ENCODE results near the gene ARFGAP1.

ARFGAP1 gene

DNA sequence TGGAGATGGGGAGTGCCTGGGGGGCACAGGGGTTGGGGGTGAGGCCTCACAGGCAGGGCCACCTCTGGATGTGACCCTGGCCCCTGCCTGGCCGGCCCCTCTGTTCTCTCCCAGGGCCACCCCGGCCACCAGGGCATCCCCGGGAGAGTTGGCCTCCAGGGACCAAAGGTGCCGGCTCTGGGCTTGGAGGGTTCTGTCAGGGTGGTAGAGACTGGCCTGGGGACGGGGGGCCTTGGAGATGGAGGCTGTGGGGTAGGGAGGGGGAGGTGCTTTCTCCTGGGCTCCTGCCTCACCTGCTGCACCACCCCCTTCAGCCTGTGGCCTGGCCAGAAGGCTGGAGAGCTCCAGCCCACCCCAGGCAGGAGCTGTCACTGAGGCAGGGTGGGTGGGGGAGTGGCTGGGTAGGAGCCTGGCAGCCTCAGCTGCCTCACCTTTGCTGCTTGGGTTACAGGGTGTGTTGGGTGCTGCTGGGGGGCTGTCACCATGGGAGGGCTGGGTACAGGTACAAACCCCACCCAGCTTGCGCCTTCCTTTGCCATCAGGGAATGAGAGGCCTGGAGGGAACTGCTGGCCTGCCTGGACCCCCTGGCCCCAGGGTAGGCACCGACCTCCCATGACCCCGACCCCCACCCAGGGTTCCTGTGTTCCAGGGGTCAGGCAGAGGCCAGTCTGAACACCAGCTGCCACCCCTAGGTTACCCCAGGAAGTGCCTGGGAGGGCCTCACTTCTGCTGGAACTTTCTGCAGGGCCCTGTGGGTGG, 53.1 kb downstream of the ARFGAP1 start:
- Mint-ChIP-seq H3K27ac (no peak overlapping the region), H3K27me3 (no peaks in the 10 kb centered on the region), H3K4me3 (no peak overlapping the region), H3K9me3 (no peaks in the 10 kb centered on the region), H3K36me3 (ENCODE audit: low read depth) (no peaks in the 10 kb centered on the region), H3K4me1 (ENCODE audit: low read depth) (peaks cover 2% of the 10 kb centered on the region)

DNA sequence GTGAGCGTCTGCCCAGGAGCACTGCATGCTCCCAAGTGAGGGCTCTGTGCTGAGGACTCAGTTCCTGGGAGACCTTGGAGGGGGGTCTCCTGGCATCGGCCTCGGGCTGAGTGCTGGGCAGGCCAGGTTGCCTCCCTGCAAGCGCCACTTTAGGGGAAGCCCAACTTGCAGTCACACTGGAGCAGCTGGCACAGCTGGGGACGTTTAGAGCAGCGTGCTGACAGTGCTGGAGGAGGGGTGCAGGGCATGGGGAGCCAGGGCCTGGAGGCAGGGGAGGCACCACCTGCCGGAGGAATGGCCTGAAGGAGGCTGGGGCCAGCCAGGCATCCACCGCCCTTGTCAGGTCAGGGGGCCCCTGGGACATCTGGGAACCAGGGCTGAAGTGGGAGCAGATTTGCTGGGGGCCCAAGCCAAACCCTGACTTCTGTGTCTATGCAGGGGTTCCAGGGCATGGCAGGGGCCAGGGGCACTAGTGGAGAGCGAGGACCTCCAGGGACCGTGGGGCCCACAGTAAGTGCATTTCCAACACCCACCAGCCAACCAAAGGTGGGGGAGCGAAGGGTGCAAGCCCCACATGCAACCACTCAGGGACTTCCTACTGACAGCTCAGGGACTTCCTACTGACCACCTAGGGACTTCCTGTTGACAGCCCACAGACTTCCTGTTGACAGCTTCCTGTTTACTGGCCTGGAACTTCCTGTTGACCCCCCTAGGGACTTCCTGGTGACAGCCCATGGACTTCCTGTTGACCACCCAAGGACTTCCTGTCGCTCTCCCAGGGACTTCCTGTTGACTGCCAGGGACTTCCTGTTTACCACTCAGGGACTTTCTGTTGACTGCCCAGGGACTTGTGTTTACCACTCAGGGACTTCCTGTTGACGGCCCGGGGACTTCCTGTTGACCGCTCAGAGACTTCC, 54.0 kb downstream of the ARFGAP1 start:
- no peak overlapping the region for H3K4me3 Mint-ChIP-seq
- H3K27ac Mint-ChIP-seq: no peak overlapping the region
- H3K27me3 Mint-ChIP-seq: peaks cover 2% of the 10 kb centered on the region
- H3K36me3 Mint-ChIP-seq (ENCODE audit: low read depth): peaks cover 2% of the 10 kb centered on the region
- H3K9me3 Mint-ChIP-seq: peaks cover 2% of the 10 kb centered on the region
- peaks cover 2% of the 10 kb centered on the region for H3K4me1 Mint-ChIP-seq (ENCODE audit: low read depth)

DNA sequence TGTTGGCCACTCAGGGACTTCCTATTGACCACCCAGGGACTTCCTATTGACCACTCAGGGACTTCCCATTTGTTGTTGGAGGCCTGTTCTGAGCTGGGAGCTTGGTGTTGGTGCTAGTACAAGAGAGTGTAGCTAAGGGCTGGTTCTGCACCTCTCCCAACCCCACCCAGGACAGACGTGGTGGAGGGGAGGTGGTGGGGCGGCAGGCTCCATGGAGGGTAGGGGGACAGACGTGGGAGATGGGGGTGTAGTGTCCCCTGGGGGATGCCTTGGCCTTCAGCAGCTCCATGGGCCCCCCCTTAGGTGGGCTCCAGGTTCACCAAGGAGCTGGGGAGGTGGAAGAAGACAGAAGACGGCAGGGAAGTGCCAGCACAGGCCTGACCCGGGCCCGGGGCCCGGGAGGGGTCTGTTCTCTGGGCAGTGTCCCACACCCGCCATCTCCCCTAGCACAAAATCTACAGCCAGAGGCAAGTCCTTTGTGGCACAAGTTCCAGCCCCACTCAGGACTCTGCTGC, 54.7 kb downstream of the ARFGAP1 start:
- peaks cover 9% of the 10 kb centered on the region for H3K27me3 Mint-ChIP-seq
- peaks cover 2% of the 10 kb centered on the region for H3K4me1 Mint-ChIP-seq (ENCODE audit: low read depth)
- H3K27ac Mint-ChIP-seq: no peak overlapping the region
- peaks cover 6% of the 10 kb centered on the region for H3K36me3 Mint-ChIP-seq (ENCODE audit: low read depth)
- H3K9me3 Mint-ChIP-seq: peaks cover 8% of the 10 kb centered on the region
- H3K4me3 Mint-ChIP-seq: no peak overlapping the region

DNA sequence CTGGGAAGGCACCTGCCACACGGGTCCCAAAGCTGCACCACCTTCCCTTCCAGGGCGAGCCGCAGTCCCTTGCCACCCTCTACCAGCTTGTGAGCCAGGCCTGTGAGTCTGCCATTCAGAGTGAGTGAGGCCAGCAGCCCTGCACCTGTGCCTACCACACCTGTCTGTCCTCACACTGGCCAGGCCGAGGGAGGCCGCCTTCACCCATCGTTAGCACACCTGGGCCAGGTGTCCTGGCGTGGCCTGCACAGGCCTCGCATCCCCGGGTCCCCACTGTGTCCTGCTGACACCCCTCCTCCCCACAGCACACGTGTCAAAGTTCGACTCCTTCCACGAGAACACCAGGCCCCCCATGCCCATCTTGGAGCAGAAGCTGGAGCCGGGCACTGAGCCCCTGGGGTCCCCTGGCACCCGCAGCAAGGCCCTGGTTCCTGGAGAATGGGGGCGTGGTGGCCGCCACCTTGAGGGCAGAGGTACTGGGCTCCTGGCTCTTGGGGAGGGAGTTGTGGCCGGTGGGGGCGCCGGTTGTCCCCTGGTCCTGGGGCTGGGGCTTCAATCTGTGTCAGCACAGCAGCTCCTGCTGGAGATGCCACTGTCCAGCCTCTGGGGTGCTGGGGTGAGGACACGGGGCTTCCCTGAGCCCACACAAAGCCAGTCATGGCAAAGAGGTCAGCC, 55.5 kb downstream of the ARFGAP1 start:
- peaks cover 6% of the 10 kb centered on the region for H3K36me3 Mint-ChIP-seq (ENCODE audit: low read depth)
- no peak overlapping the region for H3K4me3 Mint-ChIP-seq
- H3K4me1 Mint-ChIP-seq (ENCODE audit: low read depth): peaks cover 2% of the 10 kb centered on the region
- no peak overlapping the region for H3K27ac Mint-ChIP-seq
- H3K27me3 Mint-ChIP-seq: peaks cover 9% of the 10 kb centered on the region
- H3K9me3 Mint-ChIP-seq: peaks cover 8% of the 10 kb centered on the region

DNA sequence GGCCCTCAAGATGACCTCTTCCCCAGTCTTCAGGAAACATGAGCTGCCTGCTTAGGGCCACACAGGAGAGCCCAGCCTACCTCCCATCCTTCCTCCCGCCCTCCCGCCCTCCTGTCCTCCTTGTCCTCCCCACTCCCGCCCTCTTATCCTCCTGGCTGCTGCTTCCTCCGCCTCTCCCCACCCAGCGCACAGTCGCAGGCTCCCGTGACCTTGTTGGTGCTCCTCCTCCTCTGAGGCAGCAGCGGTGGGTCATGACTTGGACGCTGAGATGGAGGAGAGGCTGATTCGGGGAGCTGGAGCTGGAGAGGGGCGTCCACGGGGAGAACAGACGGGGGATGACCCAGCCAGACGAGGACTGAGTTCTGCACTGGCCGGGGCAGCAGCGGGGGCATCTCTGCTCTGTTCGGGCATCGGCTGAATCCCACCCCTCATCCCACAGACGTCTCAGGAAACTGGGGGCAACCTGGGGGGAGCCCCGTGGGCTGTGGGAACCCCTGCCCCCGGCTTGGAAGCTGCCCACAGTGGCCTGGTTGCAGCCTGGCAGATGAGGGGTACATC, 56.2 kb downstream of the ARFGAP1 start:
- H3K27me3 Mint-ChIP-seq: peaks cover 14% of the 10 kb centered on the region
- H3K36me3 Mint-ChIP-seq (ENCODE audit: low read depth): peaks cover 6% of the 10 kb centered on the region
- H3K27ac Mint-ChIP-seq: no peak overlapping the region
- no peak overlapping the region for H3K4me3 Mint-ChIP-seq
- H3K4me1 Mint-ChIP-seq (ENCODE audit: low read depth): peaks cover 2% of the 10 kb centered on the region
- H3K9me3 Mint-ChIP-seq: peaks cover 8% of the 10 kb centered on the region

DNA sequence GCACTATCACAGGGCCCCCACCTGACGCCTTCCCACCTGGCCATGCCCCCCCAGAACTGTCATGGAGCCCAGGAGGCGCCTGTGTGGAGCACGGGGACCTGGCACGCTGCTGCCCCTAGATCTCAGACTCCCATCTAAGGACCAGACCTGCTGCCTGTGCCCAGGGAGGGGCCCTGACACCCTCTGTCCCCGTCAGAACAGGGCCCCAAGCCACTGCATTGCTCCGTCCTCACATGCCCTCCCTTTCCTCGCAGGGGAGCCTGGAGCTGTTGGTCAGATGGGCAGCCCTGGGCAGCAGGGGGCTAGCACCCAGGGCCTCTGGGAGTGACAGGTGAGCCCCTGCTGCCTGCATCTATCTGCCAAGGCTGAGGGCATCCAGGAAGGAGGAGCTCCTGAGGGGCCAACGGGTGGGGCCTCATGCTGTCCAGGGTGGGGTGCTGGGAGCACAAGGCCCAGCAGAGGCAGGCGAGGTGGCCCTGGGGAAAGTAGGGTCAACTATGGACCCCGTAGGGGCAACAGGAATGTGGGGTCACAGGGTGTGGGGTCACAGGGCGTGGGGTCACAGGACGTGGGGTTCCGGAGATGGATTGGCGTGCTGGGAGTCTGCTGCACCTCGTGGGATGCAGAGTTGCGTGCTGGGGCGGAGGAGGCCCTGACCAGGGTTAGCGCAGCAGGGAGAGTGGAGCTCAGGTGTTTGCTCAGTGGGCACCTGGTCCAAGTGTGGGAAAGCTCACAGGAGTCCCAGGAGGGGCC, 56.9 kb downstream of the ARFGAP1 start:
- no peak overlapping the region for H3K4me3 Mint-ChIP-seq
- H3K27ac Mint-ChIP-seq: no peak overlapping the region

DNA sequence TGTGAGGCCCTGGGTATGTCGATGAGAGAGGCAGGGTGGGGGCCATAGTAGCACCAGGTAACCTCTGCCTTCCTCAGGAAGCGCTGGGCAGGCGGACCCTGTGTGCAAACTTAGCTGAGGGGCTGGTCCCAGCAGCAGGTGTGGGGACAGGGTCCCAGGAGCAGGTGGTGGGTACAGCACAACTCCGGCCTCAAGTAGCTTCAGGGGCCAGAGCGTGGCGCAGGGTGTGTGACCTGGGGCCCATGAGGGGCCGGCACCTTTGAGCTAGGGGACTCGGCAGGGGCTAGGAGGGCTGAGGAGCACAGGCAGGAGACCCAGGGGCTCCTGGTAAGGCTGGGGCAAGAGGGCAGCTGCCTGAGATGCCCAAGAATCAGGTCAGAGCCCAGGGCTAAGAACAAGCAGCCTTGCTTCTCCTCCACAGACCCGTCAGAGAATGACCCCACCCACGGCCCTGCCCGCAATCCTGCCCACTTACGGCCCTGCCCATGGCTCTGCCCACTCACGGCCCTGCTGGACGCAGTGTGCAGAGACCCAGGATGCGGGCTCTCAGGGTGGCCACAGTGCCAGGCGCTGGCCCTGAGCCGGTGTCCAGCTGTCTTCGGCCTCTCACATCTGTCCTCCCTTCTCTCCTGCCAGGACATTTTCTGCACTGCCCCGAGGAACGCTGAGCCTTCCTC, 57.6 kb downstream of the ARFGAP1 start:
- Mint-ChIP-seq H3K36me3 (ENCODE audit: low read depth) (peaks cover 6% of the 10 kb centered on the region), H3K27me3 (peaks cover 18% of the 10 kb centered on the region), H3K4me3 (no peak overlapping the region), H3K27ac (no peak overlapping the region), H3K9me3 (peaks cover 8% of the 10 kb centered on the region), H3K4me1 (ENCODE audit: low read depth) (peaks cover 2% of the 10 kb centered on the region)

More for the DNA sequence above, 56.9 kb downstream of the ARFGAP1 start:
- H3K27me3 Mint-ChIP-seq: peaks cover 18% of the 10 kb centered on the region
- peaks cover 6% of the 10 kb centered on the region for H3K36me3 Mint-ChIP-seq (ENCODE audit: low read depth)
- peaks cover 8% of the 10 kb centered on the region for H3K9me3 Mint-ChIP-seq
- H3K4me1 Mint-ChIP-seq (ENCODE audit: low read depth): peaks cover 2% of the 10 kb centered on the region

DNA sequence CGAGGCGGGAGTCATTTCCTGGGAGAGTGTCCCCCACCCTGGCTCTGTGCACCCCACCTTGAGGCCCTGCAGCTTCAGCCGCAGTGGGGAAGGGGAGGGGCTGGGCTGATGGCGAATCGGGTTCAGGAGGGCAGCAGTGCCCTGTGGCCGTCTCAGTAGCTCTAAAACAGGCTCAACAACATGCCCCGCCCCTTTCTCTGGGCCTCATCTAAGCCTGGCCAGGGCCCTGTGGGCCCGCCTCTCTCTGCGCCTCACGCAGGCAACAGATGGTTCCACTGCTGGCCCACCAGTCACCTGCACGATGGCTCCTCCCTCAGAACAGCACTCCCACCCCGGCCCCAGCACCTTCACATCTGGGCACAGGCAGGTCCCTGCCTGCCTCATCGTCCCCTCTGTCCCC, 58.3 kb downstream of the ARFGAP1 start:
- Mint-ChIP-seq H3K9me3 (peaks cover 8% of the 10 kb centered on the region), H3K36me3 (ENCODE audit: low read depth) (peaks cover 6% of the 10 kb centered on the region)

DNA sequence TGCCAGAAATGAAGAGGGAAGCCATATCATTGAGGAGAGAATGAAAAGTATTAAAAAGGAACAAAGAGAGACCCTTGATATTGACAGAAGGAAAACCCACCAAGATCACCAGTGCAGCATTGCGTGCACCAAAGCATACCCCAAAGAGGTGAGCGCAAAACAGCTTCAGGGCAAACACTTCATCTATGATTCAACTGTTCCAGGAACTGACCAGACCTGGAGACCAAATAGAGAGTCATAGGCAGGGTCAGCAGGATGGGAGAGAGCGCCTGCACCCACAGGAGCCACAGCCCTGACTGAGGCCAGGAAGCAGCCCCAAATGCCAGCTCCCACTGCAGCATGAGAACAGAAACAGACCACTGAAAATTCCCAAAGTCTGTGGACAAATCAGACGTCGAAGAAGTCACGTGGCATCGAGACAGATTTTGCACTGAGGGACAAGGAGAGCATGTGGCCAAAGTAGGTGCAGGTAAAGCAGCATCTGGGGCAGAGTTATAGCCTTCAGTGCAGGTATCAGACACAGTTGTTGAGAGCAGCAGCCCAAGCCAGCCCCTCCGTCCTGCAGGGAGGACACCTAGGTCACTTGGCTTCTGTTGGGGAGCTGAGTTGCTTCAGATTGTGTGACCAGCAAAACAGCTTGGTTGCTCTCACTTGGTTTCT, 59.3 kb downstream of the ARFGAP1 start:
- Mint-ChIP-seq H3K27me3 (peaks cover 30% of the 10 kb centered on the region), H3K4me1 (ENCODE audit: low read depth) (peaks cover 2% of the 10 kb centered on the region), H3K9me3 (peaks cover 8% of the 10 kb centered on the region), H3K36me3 (ENCODE audit: low read depth) (peaks cover 6% of the 10 kb centered on the region), H3K27ac (no peak overlapping the region), H3K4me3 (no peak overlapping the region)

More for the DNA sequence above, 58.3 kb downstream of the ARFGAP1 start:
- no peak overlapping the region for H3K4me3 Mint-ChIP-seq
- peaks cover 24% of the 10 kb centered on the region for H3K27me3 Mint-ChIP-seq
- H3K4me1 Mint-ChIP-seq (ENCODE audit: low read depth): peaks cover 2% of the 10 kb centered on the region
- H3K27ac Mint-ChIP-seq: no peak overlapping the region

DNA sequence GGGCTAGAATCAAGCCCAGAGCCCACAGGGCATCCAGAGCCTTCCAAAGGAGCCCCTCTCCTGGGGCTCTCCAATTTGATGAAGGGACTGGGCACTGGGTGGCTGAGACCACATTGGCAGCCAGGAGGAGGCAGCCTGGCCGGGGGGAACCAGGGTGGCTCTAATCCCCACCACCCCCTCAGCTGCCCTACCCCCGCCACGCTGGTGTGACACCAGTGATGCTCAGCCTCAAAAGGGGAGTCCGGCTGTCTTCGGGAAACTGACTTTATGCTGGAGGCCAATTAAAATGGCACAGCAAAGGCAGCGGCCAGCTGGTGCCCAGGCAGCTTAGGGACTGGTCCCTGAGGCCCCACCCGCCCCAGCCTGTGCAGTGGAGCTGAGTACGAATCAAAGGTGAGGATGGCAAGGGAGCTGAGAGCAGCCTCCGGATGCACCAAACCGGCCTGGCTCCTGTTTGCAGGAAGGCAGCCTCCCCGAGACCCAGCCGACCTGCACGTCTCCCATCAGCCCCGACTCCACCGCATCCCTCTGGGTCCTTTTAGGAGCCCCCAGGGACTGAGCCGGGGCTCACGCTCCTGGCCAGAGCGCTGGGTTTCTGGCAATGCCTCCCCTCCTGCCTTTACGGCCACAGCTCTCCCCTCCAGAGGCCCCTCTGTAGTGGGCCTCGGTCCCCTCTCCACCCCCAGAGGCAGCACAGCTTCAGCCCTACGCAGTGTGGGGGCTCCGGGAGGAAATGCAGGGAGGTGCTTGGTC, 60.1 kb downstream of the ARFGAP1 start:
- Mint-ChIP-seq H3K9me3 (peaks cover 8% of the 10 kb centered on the region), H3K27me3 (peaks cover 37% of the 10 kb centered on the region), H3K36me3 (ENCODE audit: low read depth) (peaks cover 6% of the 10 kb centered on the region), H3K4me3 (no peak overlapping the region), H3K27ac (no peak overlapping the region), H3K4me1 (ENCODE audit: low read depth) (no peaks in the 10 kb centered on the region)

DNA sequence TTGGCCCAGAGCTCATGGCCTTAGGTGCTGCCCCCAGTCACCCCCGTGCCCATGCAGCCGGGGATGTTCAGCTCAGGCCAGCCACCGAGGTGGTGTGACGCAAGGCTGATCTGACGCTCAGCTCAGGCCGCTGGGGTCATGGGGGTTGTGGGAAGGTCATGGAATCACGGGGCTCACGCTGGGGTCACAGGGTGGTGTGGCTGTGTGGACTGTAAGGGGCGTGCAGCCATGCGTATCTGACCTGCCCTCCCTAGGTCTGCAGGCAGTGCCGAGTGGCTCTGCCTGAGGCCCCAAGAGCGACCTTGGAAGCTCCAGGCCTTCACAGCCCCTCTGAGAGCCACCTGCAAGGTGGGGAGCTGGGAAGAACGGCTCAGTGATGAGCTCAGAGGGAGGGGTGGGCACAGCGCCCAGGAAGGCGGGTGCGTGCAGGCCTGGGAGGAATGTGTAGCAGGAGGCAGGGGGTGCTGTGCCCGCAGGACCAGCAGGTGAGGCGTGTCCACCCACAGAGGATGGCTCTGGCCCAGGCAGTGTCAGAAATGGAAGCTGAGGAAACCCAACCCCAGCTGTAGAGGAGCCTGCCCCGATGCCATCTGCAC, 60.7 kb downstream of the ARFGAP1 start:
- peaks cover 41% of the 10 kb centered on the region for H3K27me3 Mint-ChIP-seq
- peaks cover 12% of the 10 kb centered on the region for H3K9me3 Mint-ChIP-seq
- no peak overlapping the region for H3K4me3 Mint-ChIP-seq
- peaks cover 6% of the 10 kb centered on the region for H3K36me3 Mint-ChIP-seq (ENCODE audit: low read depth)
- no peaks in the 10 kb centered on the region for H3K4me1 Mint-ChIP-seq (ENCODE audit: low read depth)
- H3K27ac Mint-ChIP-seq: no peak overlapping the region

DNA sequence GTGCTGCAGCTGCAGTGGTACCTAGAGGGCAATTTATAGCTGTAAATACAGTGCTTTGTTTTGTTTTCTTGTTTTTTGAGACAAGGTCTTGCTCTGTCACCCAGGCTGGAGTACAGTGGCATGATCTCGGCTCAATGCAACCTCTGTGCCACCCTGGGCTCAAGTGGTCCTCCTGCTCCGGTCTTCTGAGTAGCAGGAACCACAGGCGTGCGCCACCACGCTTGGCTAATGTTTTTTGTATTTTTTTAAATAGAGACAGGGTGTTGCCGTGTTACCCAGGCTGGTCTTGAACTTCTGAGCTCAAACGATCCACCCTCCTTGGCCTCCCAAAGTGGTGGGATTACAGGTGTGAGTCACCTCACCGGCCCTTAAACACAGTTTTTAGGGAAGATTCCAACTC, 61.7 kb downstream of the ARFGAP1 start:
- Mint-ChIP-seq H3K9me3 (peaks cover 17% of the 10 kb centered on the region), H3K27me3 (peaks cover 46% of the 10 kb centered on the region), H3K36me3 (ENCODE audit: low read depth) (peaks cover 6% of the 10 kb centered on the region), H3K4me3 (no peak overlapping the region), H3K27ac (no peak overlapping the region), H3K4me1 (ENCODE audit: low read depth) (no peaks in the 10 kb centered on the region)
